ENCODE measurements around the gene BCAR3.

DNA sequence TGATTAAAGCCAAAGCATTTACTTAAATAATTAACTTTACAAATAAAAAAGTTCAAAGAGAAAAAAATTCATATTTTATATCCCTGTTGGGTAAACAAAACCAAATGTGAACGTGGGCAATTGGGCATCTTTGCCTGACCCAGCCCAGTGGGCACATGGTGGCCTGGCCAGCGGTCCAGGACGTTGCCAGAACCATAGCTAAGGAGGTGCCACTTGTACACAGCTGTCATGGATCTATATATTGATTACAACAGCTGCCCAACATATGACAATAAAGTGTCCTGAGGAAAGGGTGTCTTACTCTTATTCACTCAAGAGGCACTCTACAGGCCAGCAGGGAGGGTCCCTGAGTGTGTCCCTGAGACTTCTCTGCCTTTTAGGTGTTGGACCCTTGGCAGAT lies 78.5 kb downstream of the BCAR3 start:
- TF ChIP-seq, protein P1, sequence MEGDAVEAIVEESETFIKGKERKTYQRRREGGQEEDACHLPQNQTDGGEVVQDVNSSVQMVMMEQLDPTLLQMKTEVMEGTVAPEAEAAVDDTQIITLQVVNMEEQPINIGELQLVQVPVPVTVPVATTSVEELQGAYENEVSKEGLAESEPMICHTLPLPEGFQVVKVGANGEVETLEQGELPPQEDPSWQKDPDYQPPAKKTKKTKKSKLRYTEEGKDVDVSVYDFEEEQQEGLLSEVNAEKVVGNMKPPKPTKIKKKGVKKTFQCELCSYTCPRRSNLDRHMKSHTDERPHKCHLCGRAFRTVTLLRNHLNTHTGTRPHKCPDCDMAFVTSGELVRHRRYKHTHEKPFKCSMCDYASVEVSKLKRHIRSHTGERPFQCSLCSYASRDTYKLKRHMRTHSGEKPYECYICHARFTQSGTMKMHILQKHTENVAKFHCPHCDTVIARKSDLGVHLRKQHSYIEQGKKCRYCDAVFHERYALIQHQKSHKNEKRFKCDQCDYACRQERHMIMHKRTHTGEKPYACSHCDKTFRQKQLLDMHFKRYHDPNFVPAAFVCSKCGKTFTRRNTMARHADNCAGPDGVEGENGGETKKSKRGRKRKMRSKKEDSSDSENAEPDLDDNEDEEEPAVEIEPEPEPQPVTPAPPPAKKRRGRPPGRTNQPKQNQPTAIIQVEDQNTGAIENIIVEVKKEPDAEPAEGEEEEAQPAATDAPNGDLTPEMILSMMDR (tag by site-specific recombination; IDR thresholded peaks at IDR 0.05): no peak
- no peak for TF ChIP-seq KLF8 (tag by site-specific recombination; IDR thresholded peaks at IDR 0.05)
- TF ChIP-seq ZNF707 (tag by site-specific recombination; IDR thresholded peaks at IDR 0.05): no peak
- TF ChIP-seq, protein P2, sequence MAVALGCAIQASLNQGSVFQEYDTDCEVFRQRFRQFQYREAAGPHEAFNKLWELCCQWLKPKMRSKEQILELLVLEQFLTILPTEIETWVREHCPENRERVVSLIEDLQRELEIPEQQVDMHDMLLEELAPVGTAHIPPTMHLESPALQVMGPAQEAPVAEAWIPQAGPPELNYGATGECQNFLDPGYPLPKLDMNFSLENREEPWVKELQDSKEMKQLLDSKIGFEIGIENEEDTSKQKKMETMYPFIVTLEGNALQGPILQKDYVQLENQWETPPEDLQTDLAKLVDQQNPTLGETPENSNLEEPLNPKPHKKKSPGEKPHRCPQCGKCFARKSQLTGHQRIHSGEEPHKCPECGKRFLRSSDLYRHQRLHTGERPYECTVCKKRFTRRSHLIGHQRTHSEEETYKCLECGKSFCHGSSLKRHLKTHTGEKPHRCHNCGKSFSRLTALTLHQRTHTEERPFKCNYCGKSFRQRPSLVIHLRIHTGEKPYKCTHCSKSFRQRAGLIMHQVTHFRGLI (tag by site-specific recombination; IDR thresholded peaks at IDR 0.05): no peak
- TF ChIP-seq ZNF239 (tag by site-specific recombination; IDR thresholded peaks at IDR 0.05): no peak
